WTC11 (cell line): ENCODE results near the gene CYB5A. TPM values are rescaled to one million over a fixed set of nuclear protein-coding genes. Genes with fewer than 3 reads are reported as not detected.

ENCODE experiments used
- ATAC-seq: fragments of 200-7000 bp; cut with Tn5 transposase; 2 replicates; pipeline ENCODE4 v1.10.0; 2021; ENCODE audit warnings: mild to moderate bottlenecking, moderate library complexity
- CTCF ChIA-PET: fragments of 300-600 bp; sonication (Branson Sonifier 250); formaldehyde crosslinking; loops from one replicate; lab custom pipeline; 2021; ENCODE audit warnings: antibody characterized with exemption; lab: Charles Lee
- POLR2A ChIA-PET: fragments of 350-600 bp; sonication (Branson Sonifier 250); formaldehyde crosslinking; loops from one replicate; lab custom pipeline; 2021; ENCODE audit warnings: antibody characterized with exemption; lab: Charles Lee
- DNase-seq: peaks from one replicate; pipeline ENCODE4 v3.0.0; 2021; ENCODE audit warnings: low spot score
- H3K27ac Mint-ChIP-seq: 2 replicates; pipeline ENCODE4 v1.8.0; 2021; ENCODE audit warnings: mixed read lengths
- H3K27me3 Mint-ChIP-seq: 2 replicates; pipeline ENCODE4 v1.8.0; 2021; ENCODE audit warnings: low read depth, mild to moderate bottlenecking, moderate library complexity, mixed read lengths
- H3K36me3 Mint-ChIP-seq: 2 replicates; pipeline ENCODE4 v1.8.0; 2021; ENCODE audit warnings: mixed read lengths
- H3K4me1 Mint-ChIP-seq: 2 replicates; pipeline ENCODE4 v1.8.0; 2022; ENCODE audit warnings: mixed read lengths
- H3K4me3 Mint-ChIP-seq: 2 replicates; pipeline ENCODE4 v1.8.0; 2021; ENCODE audit warnings: mild to moderate bottlenecking, moderate library complexity, mixed read lengths
- H3K9me3 Mint-ChIP-seq: 2 replicates; pipeline ENCODE4 v1.8.0; 2021; ENCODE audit warnings: mixed read lengths
- CREB1 ChIP-seq: sonication (generic); formaldehyde crosslinking; IDR thresholded peaks from 2 replicates; pipeline ENCODE4 v1.8.0; 2023; ENCODE audit warnings: mild to moderate bottlenecking, missing genetic modification reagents
- CREM ChIP-seq: sonication (generic); formaldehyde crosslinking; IDR thresholded peaks from 2 replicates; pipeline ENCODE4 v1.8.1; 2022; ENCODE audit warnings: mild to moderate bottlenecking, missing genetic modification reagents, moderate library complexity
- FOXP1 ChIP-seq: sonication (generic); formaldehyde crosslinking; IDR thresholded peaks from 2 replicates; pipeline ENCODE4 v1.8.0; 2022; ENCODE audit warnings: missing genetic modification reagents, mild to moderate bottlenecking, moderate library complexity, borderline replicate concordance
- GABPB1 ChIP-seq: sonication (generic); formaldehyde crosslinking; IDR thresholded peaks from 2 replicates; pipeline ENCODE4 v1.8.1; 2023; ENCODE audit warnings: mild to moderate bottlenecking, missing genetic modification reagents
- GTF2I ChIP-seq: fragments of 250-450 bp; sonication (Bioruptor Pico); conservative IDR thresholded peaks from 2 replicates; pipeline ENCODE4 v1.4.0; 2021; ENCODE audit warnings: mild to moderate bottlenecking
- IRF2 ChIP-seq: sonication (generic); formaldehyde crosslinking; IDR thresholded peaks from 2 replicates; pipeline ENCODE4 v1.8.0; 2022; ENCODE audit warnings: low read depth, missing genetic modification reagents, borderline replicate concordance
- KAT7 ChIP-seq: sonication (generic); formaldehyde crosslinking; IDR thresholded peaks from 2 replicates; pipeline ENCODE4 v1.8.1; 2023; ENCODE audit warnings: missing genetic modification reagents, mild to moderate bottlenecking, borderline replicate concordance
- NFYB ChIP-seq: sonication (generic); formaldehyde crosslinking; conservative IDR thresholded peaks from 2 replicates; pipeline ENCODE4 v1.8.0; 2022; ENCODE audit warnings: low read depth, missing genetic modification reagents
- NR2C2 ChIP-seq: sonication (generic); formaldehyde crosslinking; IDR thresholded peaks from 2 replicates; pipeline ENCODE4 v1.8.0; 2022; ENCODE audit warnings: mild to moderate bottlenecking, missing genetic modification reagents
- OVOL2 ChIP-seq: fragments of 250-450 bp; sonication (Bioruptor Pico); IDR thresholded peaks from 2 replicates; pipeline ENCODE4 v1.9.0; 2021; ENCODE audit warnings: mild to moderate bottlenecking, borderline replicate concordance
- SP1 ChIP-seq: sonication (generic); formaldehyde crosslinking; conservative IDR thresholded peaks from 2 replicates; pipeline ENCODE4 v1.8.1; 2022; ENCODE audit warnings: missing genetic modification reagents
- TEAD1 ChIP-seq: sonication (generic); formaldehyde crosslinking; IDR thresholded peaks from 2 replicates; pipeline ENCODE4 v1.8.0; 2022; ENCODE audit warnings: mild to moderate bottlenecking, missing genetic modification reagents
- ZNF219 ChIP-seq: sonication (generic); formaldehyde crosslinking; IDR thresholded peaks from 2 replicates; pipeline ENCODE4 v1.8.0; 2023; ENCODE audit warnings: missing genetic modification reagents, mild to moderate bottlenecking, borderline replicate concordance
- ZNF317 ChIP-seq: sonication (generic); formaldehyde crosslinking; IDR thresholded peaks from 2 replicates; pipeline ENCODE4 v1.8.1; 2023; ENCODE audit warnings: low read depth, mild to moderate bottlenecking, moderate library complexity, missing genetic modification reagents, borderline replicate concordance
- ZNF423 ChIP-seq: fragments of 250-450 bp; sonication (Bioruptor Pico); IDR thresholded peaks from 2 replicates; pipeline ENCODE4 v2.1.2; 2022; ENCODE audit warnings: mild to moderate bottlenecking, moderate library complexity
- total RNA-seq: library from RNA; stranded (reverse); gene quantifications from 3 replicates; pipeline ENCODE4 v1.2.3, GENCODE V29; 2021
- TF ChIP-seq, protein P1 (sequence below): sonication (generic); formaldehyde crosslinking; IDR thresholded peaks from 2 replicates; pipeline ENCODE4 v1.8.0; 2022; ENCODE audit warnings: mild to moderate bottlenecking, missing genetic modification reagents
- TF ChIP-seq, protein P2 (sequence below): fragments of 250-450 bp; sonication (Bioruptor Pico); IDR thresholded peaks from 2 replicates; pipeline ENCODE4 v1.9.0; 2021; ENCODE audit warnings: mild to moderate bottlenecking
- TF ChIP-seq, protein P3 (sequence below): sonication (generic); formaldehyde crosslinking; IDR thresholded peaks from 2 replicates; pipeline ENCODE4 v1.8.1; 2023; ENCODE audit warnings: mild to moderate bottlenecking, moderate library complexity, missing genetic modification reagents
- TF ChIP-seq, protein P4 (sequence below): sonication (generic); formaldehyde crosslinking; IDR thresholded peaks from 2 replicates; pipeline ENCODE4 v1.8.1; 2023; ENCODE audit warnings: mild to moderate bottlenecking, missing genetic modification reagents, moderate library complexity
- TF ChIP-seq, protein P5 (sequence below): sonication (generic); formaldehyde crosslinking; IDR thresholded peaks from 2 replicates; pipeline ENCODE4 v1.8.1; 2022; ENCODE audit warnings: mild to moderate bottlenecking, missing genetic modification reagents, moderate library complexity, borderline replicate concordance
- TF ChIP-seq, protein P6 (sequence below): fragments of 250-450 bp; sonication (Bioruptor Pico); IDR thresholded peaks from 2 replicates; pipeline ENCODE4 v1.9.0; 2021; ENCODE audit warnings: mild to moderate bottlenecking

Gene CYB5A
- total RNA-seq, 1 experiment from 2014 or later, result 127 TPM

DNA sequence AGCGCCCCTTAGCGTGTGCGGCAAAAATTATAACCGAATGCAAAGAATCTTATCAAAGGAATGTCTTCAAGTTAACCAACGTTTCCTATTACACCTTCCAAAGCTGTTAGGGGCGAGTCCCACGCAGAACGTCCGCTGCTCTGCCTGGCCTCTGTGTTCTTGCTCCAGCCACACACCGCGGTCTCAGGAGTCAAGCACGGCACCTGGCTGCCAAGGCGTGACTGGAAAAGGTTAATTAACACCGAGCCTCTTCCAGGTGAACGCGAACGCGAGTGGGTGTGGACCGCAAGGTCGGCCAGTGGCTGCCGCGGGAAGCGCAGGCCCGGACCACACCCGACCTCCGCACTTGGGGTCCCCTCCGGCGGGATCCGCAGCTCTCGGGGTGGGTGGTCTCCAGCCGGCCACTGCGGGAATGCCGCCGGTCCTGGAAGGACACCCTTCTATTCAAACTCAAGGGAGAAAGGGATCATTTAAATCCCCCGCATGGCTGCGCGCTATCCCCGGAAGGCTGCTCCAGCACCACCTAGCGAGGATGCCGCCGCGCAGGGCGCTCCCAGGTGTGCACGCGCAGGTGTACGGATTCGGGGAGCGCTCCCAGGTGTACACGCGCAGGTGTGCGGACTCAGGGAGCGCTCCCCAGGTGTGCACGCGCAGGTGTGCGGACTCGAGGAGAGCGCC lies 830 bp downstream of the CYB5A start:
- Mint-ChIP-seq H3K36me3 (peaks cover 8% of the 10 kb centered on the region), H3K9me3 (no peaks in the 10 kb centered on the region), H3K4me1 (peaks cover 36% of the 10 kb centered on the region), H3K4me3 (peak overlapping the region; percentile 94), H3K27ac (peak overlapping the region; percentile 32; the same call in 1 of the 2 replicates), H3K27me3 (no peaks in the 10 kb centered on the region; the same call in 1 of the 2 replicates)
- CTCF ChIA-PET, result interaction anchor here (1.1 to 1.5 kb wide), 4 partner anchors 92 to 261 kb away, joined by 3 to 4 read pairs (median 3); no protein-coding TSS in a partner anchor
- ATAC-seq (peak; percentile 47), DNase-seq (peak; percentile 77)
- POLR2A ChIA-PET, result no interaction called here
- TF ChIP-seq, protein P1, sequence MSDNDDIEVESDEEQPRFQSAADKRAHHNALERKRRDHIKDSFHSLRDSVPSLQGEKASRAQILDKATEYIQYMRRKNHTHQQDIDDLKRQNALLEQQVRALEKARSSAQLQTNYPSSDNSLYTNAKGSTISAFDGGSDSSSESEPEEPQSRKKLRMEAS (CRISPR knock-in tag), result peak; percentile 80
- TF ChIP-seq, protein P2, sequence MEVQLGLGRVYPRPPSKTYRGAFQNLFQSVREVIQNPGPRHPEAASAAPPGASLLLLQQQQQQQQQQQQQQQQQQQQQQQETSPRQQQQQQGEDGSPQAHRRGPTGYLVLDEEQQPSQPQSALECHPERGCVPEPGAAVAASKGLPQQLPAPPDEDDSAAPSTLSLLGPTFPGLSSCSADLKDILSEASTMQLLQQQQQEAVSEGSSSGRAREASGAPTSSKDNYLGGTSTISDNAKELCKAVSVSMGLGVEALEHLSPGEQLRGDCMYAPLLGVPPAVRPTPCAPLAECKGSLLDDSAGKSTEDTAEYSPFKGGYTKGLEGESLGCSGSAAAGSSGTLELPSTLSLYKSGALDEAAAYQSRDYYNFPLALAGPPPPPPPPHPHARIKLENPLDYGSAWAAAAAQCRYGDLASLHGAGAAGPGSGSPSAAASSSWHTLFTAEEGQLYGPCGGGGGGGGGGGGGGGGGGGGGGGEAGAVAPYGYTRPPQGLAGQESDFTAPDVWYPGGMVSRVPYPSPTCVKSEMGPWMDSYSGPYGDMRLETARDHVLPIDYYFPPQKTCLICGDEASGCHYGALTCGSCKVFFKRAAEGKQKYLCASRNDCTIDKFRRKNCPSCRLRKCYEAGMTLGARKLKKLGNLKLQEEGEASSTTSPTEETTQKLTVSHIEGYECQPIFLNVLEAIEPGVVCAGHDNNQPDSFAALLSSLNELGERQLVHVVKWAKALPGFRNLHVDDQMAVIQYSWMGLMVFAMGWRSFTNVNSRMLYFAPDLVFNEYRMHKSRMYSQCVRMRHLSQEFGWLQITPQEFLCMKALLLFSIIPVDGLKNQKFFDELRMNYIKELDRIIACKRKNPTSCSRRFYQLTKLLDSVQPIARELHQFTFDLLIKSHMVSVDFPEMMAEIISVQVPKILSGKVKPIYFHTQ (CRISPR knock-in tag), result no peak
- TF ChIP-seq, protein P3, sequence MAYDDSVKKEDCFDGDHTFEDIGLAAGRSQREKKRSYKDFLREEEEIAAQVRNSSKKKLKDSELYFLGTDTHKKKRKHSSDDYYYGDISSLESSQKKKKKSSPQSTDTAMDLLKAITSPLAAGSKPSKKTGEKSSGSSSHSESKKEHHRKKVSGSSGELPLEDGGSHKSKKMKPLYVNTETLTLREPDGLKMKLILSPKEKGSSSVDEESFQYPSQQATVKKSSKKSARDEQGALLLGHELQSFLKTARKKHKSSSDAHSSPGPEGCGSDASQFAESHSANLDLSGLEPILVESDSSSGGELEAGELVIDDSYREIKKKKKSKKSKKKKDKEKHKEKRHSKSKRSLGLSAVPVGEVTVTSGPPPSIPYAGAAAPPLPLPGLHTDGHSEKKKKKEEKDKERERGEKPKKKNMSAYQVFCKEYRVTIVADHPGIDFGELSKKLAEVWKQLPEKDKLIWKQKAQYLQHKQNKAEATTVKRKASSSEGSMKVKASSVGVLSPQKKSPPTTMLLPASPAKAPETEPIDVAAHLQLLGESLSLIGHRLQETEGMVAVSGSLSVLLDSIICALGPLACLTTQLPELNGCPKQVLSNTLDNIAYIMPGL (CRISPR knock-in tag), result peak; percentile 82; the same call in 1 of the 2 replicates
- TF ChIP-seq CREM (CRISPR knock-in tag) (peak; percentile 77), CREB1 (CRISPR knock-in tag) (0 out of 2 replicates have a peak, but pooled peaks have one; percentile 51), TEAD1 (CRISPR knock-in tag) (0 out of 2 replicates have a peak, but pooled peaks have one; percentile 30), FOXP1 (CRISPR knock-in tag) (no peak), GTF2I (CRISPR knock-in tag) (no peak), NFYB (no peak), GABPB1 (CRISPR knock-in tag) (no peak), ZNF219 (CRISPR knock-in tag) (peak; percentile 82; the same call in 1 of the 2 replicates), SP1 (CRISPR knock-in tag) (no peak), ZNF423 (CRISPR knock-in tag) (peak; percentile 84), ZNF317 (CRISPR knock-in tag) (0 out of 2 replicates have a peak, but pooled peaks have one; percentile 40), KAT7 (CRISPR knock-in tag) (0 out of 2 replicates have a peak, but pooled peaks have one; percentile 18), NR2C2 (CRISPR knock-in tag) (no peak), OVOL2 (CRISPR knock-in tag) (no peak), IRF2 (no peak)
- TF ChIP-seq, protein P4, sequence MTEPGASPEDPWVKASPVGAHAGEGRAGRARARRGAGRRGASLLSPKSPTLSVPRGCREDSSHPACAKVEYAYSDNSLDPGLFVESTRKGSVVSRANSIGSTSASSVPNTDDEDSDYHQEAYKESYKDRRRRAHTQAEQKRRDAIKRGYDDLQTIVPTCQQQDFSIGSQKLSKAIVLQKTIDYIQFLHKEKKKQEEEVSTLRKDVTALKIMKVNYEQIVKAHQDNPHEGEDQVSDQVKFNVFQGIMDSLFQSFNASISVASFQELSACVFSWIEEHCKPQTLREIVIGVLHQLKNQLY, result 0 out of 2 replicates have a peak, but pooled peaks have one; percentile 44
- TF ChIP-seq, protein P5, sequence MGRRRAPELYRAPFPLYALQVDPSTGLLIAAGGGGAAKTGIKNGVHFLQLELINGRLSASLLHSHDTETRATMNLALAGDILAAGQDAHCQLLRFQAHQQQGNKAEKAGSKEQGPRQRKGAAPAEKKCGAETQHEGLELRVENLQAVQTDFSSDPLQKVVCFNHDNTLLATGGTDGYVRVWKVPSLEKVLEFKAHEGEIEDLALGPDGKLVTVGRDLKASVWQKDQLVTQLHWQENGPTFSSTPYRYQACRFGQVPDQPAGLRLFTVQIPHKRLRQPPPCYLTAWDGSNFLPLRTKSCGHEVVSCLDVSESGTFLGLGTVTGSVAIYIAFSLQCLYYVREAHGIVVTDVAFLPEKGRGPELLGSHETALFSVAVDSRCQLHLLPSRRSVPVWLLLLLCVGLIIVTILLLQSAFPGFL, result no peak
- TF ChIP-seq, protein P6, sequence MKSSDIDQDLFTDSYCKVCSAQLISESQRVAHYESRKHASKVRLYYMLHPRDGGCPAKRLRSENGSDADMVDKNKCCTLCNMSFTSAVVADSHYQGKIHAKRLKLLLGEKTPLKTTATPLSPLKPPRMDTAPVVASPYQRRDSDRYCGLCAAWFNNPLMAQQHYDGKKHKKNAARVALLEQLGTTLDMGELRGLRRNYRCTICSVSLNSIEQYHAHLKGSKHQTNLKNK (CRISPR knock-in tag), result no peak
